Measurements from ENCODE around the gene SAA1.

- no peak for TF ChIP-seq CTCF (IDR thresholded peaks at IDR 0.05)
- no peak for TF ChIP-seq EZH2 (IDR thresholded peaks at IDR 0.05)
- TF ChIP-seq EZH2phosphoT487 (IDR thresholded peaks at IDR 0.05) = no peak
Measured at GRCh38 chr11:18245396-18245795, 20.7 kb upstream of the SAA1 start.
